Right ventricle myocardium inferior (tissue), 1 donor: ENCODE measurements around the gene BLOC1S6. TPM values are rescaled to one million over a fixed set of nuclear protein-coding genes. Genes with fewer than 3 reads are reported as not detected.
A peak's percentile ranks its signal among the peaks of the same experiment; 100 is the strongest.

Experiments used
- ATAC-seq: fragments of 200-7000 bp; cut with Tn5 transposase; one replicate; pipeline ENCODE4 v1.9.1; 2020; ENCODE audit warnings: mild to moderate bottlenecking, moderate library complexity
- DNase-seq: peaks from one replicate; pipeline ENCODE4 v3.0.0; 2021; ENCODE audit errors: missing footprints
- intact Hi-C: fragments of 100-400 bp; cut with DNase I; formaldehyde crosslinking; loops from one replicate; pipeline ENCODE4 v1.11.0; 2022
- long read RNA-seq: library from polyadenylated mRNA; unstranded; transcript quantifications from one replicate; pipeline ENCODE4 v2.0.0, GENCODE V29; 2021
- total RNA-seq: library from RNA; stranded (reverse); fragmentation: NEBNext Ultra II Directional; extraction: Animal tissue kit (Norgen Biotek cat#: 25700); gene quantifications from one replicate; pipeline ENCODE4 v1.2.1, GENCODE V29; 2021
- donor health status: DM: no; HTN: yes; CAD: no; lungs with severe emphysema.

Gene BLOC1S6
- 25.0 TPM for total RNA-seq
- long read RNA-seq, full-length matches to known transcripts: 6 of 8 reads
- long read RNA-seq, partial matches to known transcripts: 1 of 8 reads
- long read RNA-seq, other reads (novel, unspliced or antisense): 1 of 8 reads

- ATAC-seq: peak; percentile 90
- intact Hi-C loops: loop anchor here (1.0 kb wide), 1 partner anchor 65 kb away; the partner anchor contains the start of gene SLC30A4
- peak; percentile 94 for DNase-seq
Measured at GRCh38 chr15:45587095-45587862, at the start of gene BLOC1S6. Gene BLOC1S6 (plus strand): TSS chr15:45587379. CDS start chr15:45587444, 65 bp downstream.

DNA sequence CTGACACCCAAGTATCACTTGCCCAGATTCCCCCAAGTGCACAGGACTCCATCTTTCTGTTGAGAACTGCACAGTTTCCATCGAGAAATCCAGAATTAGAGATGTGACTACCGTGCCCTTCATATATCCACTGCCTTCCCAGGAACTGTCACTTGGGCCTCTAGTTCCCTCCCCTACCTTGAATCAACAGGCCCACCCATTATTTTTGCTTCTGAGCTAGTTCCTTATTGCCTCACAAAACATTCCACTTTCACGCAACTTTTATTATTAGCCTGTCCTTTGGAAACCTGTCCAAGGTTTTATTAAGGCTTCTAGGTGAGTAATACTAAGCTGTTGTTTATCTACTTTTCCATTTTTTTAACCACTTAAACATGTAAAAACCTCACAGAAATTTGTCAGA, 47.5 kb upstream of the BLOC1S6 start:
- ATAC-seq (no peak), DNase-seq (no peak)
- intact Hi-C loops: no loop called here

- DNase-seq (no peak), ATAC-seq (no peak)
- intact Hi-C loops: no loop called here
Measured at GRCh38 chr15:45540531-45540930, 46.6 kb upstream of the BLOC1S6 start.

DNA sequence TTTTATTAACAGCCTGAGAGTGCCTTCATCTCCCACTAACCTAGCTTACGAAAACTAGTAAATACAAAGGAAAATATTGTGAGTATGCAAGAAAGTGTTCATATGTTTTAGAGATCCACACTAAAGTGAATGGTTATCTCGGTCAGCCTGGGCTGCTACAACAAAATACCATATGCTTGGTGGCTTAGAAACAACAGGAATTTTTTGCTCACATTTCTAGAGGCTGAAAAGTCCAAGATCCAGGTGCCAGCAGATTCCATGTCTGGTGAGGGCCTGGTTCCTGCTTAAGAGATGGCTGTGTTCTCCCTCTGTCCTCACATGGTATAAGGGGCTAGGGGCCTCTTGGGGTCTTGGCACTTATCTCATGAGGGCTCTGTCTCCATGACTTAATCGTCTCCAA, 44.1 kb upstream of the BLOC1S6 start:
- ATAC-seq (no peak), DNase-seq (no peak)
- intact Hi-C loops: no loop called here

GRCh38 chr15:45544266-45545023, 42.7 kb upstream of the BLOC1S6 start:
- intact Hi-C loops: no loop called here
- ATAC-seq (no peak), DNase-seq (no peak)

GRCh38 chr15:45546789-45547188, 40.4 kb upstream of the BLOC1S6 start:
- no peak for ATAC-seq
- DNase-seq: no peak
- intact Hi-C loops: no loop called here

DNA sequence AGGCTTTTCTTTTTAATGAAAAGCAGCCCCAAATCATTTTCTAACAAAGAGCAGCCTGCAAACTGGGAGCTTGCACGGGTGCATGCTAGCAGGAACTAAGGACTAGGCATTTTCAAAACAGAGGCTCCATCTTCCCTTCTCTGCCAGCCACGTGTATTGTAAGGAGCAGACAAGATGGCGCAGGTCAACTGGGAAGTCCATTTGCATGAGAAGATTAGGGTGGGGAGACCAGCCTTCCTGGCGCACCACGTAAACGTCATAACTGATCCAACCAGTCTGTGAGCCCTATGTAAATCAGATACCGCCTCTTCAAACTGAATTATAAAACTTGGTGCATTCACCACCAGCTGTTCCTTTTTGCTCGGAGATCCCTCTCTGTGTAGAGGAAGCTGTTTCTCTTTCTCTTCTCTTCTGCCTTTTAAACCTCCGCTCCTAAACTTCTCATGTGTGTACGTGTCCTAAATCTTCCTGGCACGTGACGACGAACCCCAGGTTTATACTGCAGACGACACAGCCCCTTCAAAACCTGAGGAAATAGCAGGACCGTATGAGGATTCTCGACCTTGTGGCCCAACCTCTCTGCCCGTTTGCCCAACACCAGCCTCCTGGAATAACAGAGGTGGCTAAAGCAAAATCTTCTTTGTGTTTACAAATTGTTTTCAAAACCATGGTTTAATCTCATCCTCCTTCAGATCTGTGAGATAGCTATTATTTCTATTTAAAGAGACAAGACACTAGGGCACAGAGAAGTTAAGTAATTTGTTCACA, 38.2 kb upstream of the BLOC1S6 start:
- DNase-seq: no peak
- ATAC-seq: no peak
- intact Hi-C loops: no loop called here

GRCh38 chr15:45549541-45550220, 37.5 kb upstream of the BLOC1S6 start:
- no peak for ATAC-seq
- intact Hi-C loops: no loop called here
- DNase-seq: no peak

- intact Hi-C loops: no loop called here
- ATAC-seq: no peak
- no peak for DNase-seq
Measured at GRCh38 chr15:45550436-45550835, 36.7 kb upstream of the BLOC1S6 start.

DNA sequence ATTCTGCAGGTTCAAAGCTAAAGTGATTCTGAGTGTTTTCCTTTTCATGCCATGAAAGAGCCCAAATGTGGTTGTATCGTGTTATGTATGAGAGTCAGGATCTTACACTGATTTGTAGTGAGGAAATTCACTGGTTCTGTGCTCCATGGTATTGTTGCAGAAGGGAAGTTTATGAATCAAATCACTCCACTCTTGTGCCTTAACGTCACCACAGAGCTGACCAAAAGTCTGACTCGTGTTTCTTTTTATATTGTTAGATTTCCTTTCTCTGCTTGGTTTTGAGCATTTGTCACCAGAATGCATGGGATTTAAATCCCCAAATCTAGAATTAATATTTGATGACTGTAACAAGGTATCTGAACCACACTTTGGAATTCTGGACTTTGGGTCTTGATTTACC, 35.5 kb upstream of the BLOC1S6 start:
- intact Hi-C loops: no loop called here
- no peak for ATAC-seq
- DNase-seq: no peak

DNA sequence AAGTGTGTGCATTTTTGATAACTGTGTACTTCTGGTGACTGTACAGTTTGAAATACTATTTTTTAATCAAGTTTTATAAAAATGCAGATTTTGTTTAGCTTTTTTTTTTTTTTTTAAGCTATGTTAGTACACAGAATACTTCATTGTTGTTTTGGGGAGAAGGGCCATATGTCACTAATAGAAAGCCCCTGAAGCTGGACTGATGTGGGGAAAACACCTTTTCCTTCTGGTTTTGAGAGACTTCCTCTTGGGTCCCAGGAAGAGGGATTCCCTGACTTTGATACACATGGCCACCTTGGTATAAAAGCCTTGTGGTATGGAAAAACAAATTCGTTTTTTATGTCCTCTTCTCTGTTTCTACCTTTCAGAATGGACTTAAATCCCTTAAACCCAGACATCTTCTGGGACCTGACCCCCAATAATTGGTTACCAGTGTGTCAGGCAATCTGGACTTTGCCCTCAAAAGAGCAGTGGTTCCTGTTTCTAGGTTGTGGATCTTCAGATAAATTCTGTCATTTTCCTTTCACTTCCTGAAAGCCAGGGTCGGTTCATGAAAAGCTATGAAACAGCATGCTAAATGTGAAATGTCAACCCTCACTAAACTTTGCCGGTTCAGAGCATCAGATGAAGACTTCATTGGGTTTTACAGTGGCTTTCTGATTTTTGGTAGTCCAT, 31.1 kb upstream of the BLOC1S6 start:
- DNase-seq: no peak
- ATAC-seq: no peak
- intact Hi-C loops: no loop called here

DNA sequence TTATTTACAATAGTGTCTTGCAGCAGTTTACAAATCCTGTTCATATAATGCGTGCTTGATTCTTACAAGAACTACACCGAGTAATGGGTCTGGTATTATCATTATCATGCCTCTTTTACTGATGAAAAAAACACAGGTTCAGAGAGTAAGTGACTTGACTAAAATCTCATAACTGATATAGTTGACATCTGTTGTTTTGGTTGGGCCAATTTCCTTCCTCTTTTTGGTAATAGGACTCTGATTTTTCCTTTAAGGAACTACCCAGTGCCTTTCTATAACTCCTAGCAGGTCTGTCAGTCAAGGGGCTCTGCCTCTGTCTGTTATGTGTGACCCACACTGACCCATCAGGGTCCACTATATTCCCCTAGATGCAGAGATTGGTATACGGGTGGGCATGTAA, 14.6 kb upstream of the BLOC1S6 start:
- intact Hi-C loops: no loop called here
- no peak for ATAC-seq
- no peak for DNase-seq

GRCh38 chr15:45573961-45574629, 13.1 kb upstream of the BLOC1S6 start:
- no peak for DNase-seq
- intact Hi-C loops: no loop called here
- no peak for ATAC-seq

DNA sequence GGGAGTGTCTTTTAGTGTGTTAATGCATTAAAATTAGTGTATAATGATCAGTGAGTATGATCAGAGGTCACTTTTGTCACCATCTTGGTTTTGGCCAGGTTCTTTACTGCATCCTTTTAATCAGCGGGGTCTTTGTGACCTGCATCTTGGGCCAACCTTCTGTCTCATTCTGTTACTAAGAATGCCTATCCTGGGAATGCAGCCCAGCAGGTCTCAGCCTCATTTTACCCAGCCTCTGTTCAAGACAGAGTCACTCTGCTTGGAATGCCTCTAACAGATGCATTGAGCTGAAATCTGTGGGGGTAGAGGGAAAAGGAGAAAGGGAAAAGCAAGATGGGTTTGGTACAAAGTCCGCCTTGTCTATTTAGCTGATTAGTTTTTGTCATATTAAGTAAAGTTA, 5.3 kb upstream of the BLOC1S6 start:
- ATAC-seq (no peak), DNase-seq (no peak)
- intact Hi-C loops: no loop called here

- intact Hi-C loops: no loop called here
- no peak for ATAC-seq
- DNase-seq: no peak
Measured at GRCh38 chr15:45583731-45584639, 3.2 kb upstream of the BLOC1S6 start.

- no peak for ATAC-seq
- DNase-seq: no peak
- intact Hi-C loops: no loop called here
Measured at GRCh38 chr15:45585069-45585791, 1.9 kb upstream of the BLOC1S6 start.
